Glomerular endothelial cell (primary cell): Measurements from ENCODE around the gene DENR. TPM values are rescaled to one million over a fixed set of nuclear protein-coding genes. Genes with fewer than 3 reads are reported as not detected.
"Not testable (repeated sequence)": the region's sequence is repeated elsewhere in the genome, so short reads cannot be mapped to it uniquely, and the experiment has no call there.

Source experiments
- DNase-seq: peaks from one replicate; pipeline ENCODE4 v3.0.0-alpha.2; 2011; ENCODE audit warnings: low read depth, low spot score; ENCODE audit errors: extremely low read depth
- total RNA-seq: library from RNA; depleted of rRNA; stranded (reverse); fragments of >200 nt; gene quantifications from 2 replicates; pipeline ENCODE4 v1.2.3, GENCODE V29; 2015

DENR gene
- total RNA-seq, 1 donor from 2014 or later, result 33.4 TPM

GRCh38 chr12:122738571-122738970 lies 14.1 kb upstream of the DENR start:
- DNase-seq, result no peak

- no peak for DNase-seq
These were observed 12.3 kb upstream of the DENR start for GRCh38 chr12:122740351-122740750.

- no peak for DNase-seq
These were observed 8.6 kb upstream of the DENR start for GRCh38 chr12:122743895-122744525.

- no peak for DNase-seq
These were observed 5.1 kb upstream of the DENR start for GRCh38 chr12:122747224-122748135.

GRCh38 chr12:122749569-122750332 lies 2.9 kb upstream of the DENR start:
- DNase-seq, result no peak

GRCh38 chr12:122750781-122751515 lies 1.7 kb upstream of the DENR start:
- DNase-seq, result not testable (repeated sequence)

- no peak for DNase-seq
These were observed 661 bp downstream of the DENR start for GRCh38 chr12:122753319-122753650.

- no peak for DNase-seq
These were observed 2.2 kb downstream of the DENR start for GRCh38 chr12:122754790-122755189.

GRCh38 chr12:122757568-122757967 lies 4.9 kb downstream of the DENR start:
- DNase-seq, result no peak

- DNase-seq, result no peak
These were observed 32.9 kb downstream of the DENR start for GRCh38 chr12:122785503-122785902.

GRCh38 chr12:122788387-122788786 lies 35.8 kb downstream of the DENR start:
- DNase-seq, result no peak

GRCh38 chr12:122789637-122790036 lies 37.0 kb downstream of the DENR start:
- DNase-seq, result no peak

GRCh38 chr12:122790393-122791075 lies 37.9 kb downstream of the DENR start:
- no peak for DNase-seq

GRCh38 chr12:122793685-122794106 lies 41.1 kb downstream of the DENR start:
- DNase-seq, result peak; percentile 50

GRCh38 chr12:122795807-122796206 lies 43.2 kb downstream of the DENR start:
- DNase-seq, result no peak

- no peak for DNase-seq
These were observed 47.1 kb downstream of the DENR start for GRCh38 chr12:122799641-122800243.

- DNase-seq, result no peak
These were observed 51.3 kb downstream of the DENR start for GRCh38 chr12:122803937-122804336.

- DNase-seq, result not testable (repeated sequence)
These were observed 52.3 kb downstream of the DENR start for GRCh38 chr12:122804957-122805356.

- DNase-seq, result no peak
These were observed 55.0 kb downstream of the DENR start for GRCh38 chr12:122807651-122808050.

- no peak for DNase-seq
These were observed 59.2 kb downstream of the DENR start for GRCh38 chr12:122811777-122812176.
